GM20431 (cell line): Measurements from ENCODE around the gene ZG16.
"Not testable (repeated sequence)": the region's sequence is repeated elsewhere in the genome, so short reads cannot be mapped to it uniquely, and the experiment has no call there.

Source experiments
- in situ Hi-C: fragments of 300-500 bp; cut with MseI, MboI; formaldehyde crosslinking; loops from one replicate; pipeline ENCODE4 v1.15.0; 2020; ENCODE audit warnings: low sequenced_read_pairs; ENCODE audit not compliant: unreplicated experiment

ZG16 gene

DNA sequence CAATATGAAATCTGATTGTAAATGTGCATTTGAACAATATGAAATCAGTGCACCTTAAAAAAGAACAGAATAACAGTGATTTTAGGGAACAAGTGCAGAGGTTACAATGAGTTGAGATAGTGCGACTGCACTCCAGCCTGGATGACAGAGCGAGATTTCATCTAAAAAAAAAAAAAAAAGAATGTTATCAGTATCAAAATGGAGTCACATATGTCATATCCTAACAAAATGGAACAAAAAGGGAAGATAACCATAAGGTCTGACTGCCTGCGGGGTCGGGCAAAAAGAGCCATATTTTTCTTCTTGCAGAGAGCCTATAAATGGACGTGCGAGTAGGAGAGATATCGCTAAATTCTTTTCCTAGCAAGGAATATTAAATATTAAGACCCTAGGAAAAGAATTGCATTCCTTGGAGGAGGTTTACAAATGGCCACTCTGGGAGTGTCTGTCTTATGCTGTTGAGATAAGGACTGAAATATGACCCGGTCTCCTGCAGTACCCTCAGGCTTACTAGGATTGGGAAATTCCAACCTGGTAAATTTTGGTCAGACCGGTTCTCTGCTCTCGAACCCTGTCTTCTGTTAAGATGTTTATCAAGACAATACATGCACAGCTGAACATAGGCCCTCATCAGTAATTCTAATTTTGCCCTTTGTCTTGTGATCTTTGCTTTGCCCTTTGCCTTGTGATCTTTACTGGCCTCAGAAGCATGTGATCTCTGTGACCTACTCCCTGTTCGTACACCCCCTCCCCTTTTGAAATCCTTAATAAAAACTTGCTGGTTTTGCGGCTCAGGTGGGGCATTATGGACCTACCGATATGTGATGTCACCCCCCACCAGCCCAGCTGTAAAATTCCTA, 5.3 kb downstream of the ZG16 start:
- in situ Hi-C loops, result not testable (repeated sequence)

DNA sequence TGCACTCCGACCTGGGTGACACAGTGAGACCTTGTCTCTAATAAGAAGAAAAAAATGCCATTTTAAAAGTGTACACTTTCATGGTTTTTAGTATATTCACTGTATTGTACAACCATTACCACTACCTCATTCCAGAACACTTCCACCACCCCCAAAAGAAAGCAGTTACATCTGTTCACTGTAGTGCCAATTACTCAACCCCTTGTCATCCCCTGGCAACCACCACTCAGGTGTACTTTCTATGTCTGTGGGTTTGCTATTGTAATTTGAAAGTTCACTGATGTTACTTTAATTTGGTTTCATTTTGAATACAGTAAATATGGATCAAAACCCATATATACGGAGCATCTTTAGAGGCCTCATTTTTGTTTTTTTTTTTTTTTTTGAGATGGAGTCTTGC, 6.1 kb downstream of the ZG16 start:
- in situ Hi-C loops, result no loop called here

GRCh38 chr16:29784901-29785500, 6.9 kb downstream of the ZG16 start:
- in situ Hi-C loops, result no loop called here

DNA sequence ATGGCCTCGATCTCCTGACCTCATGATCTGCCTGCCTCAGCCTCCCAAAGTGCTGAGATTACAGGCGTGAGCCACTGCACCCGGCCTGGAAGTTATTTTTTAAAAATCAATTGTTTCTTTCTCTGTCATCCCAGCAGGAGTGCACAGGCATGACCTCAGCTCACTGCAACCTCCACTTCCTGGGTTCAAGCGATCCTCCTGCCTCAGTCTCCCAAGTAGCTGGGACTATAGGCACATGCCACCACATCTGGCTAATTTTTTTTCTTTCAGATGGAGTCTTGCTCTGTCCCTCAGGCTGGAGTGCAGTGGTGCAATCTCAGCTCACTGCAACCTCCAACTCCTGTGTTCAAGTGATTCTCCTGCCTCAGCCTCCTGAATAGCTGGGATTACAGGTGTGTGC, 9.1 kb downstream of the ZG16 start:
- in situ Hi-C loops, result not testable (repeated sequence)

DNA sequence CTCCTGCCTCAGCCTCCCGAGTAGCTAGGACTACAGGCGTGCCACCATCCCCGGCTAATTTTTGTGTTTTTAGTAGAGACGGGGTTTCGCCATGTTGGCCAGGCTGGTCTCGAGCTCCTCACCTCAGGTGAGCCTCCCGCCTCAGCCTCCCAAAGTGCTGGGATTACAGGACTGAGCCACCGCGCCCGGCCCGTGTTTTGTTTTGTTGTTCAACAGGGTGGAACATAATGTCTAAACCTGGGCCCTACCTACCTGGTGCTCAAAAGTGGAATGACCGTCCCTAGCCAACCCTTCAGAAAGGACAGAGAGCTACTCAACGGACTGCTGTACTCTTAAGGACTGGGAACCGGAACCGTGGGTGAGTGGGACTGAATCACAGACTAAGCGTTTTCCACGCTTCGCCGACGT, 11.7 kb downstream of the ZG16 start:
- in situ Hi-C loops, result no loop called here

DNA sequence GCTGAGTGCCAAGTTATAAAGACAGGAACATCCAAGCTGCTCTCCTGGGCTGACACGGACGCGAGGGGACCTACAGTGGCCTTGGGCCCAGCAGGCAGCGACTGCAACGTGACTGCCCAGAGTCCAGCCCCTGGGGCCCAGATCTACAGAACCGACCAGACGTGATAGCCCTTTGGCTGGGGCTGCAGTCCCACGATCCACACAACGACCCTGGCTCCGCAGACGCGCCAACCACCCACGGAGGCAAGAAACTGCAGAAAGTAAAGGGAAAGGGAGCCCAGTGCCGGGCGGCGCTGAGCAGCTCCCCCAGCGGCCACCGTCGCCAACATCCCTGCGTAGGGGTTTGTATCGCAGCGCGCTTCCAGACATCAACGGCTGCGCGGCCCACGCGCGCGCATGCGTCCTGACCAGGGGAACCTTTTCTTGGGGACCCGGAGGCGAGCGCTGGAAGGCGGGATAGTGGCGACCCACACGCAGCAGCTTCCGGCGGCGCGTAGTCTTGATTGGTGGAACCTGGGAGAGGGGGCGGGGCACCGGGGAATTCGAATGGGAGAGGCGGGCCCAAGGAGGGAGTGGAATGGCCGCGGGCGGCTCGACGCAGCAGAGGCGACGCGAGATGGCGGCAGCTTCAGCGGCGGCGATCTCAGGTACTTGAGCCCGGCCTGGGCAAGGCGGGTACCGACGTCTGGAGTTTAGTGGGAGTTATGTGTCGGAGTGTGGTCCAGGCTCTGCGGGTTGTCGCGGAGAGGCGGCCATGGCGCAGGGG, 12.3 kb downstream of the ZG16 start, which contains the start of gene KIF22:
Gene KIF22 (plus strand): TSS at position 569 of the 766 bp plus-strand sequence. CDS start 9 bp downstream, at position 578.
- in situ Hi-C loops, result no loop called here

- in situ Hi-C loops, result no loop called here
Measured at GRCh38 chr16:29790949-29791844, 13.1 kb downstream of the ZG16 start.

GRCh38 chr16:29791845-29792807, 14.1 kb downstream of the ZG16 start:
- in situ Hi-C loops, result no loop called here

GRCh38 chr16:29793153-29793552, 15.1 kb downstream of the ZG16 start:
- in situ Hi-C loops, result not testable (repeated sequence)

DNA sequence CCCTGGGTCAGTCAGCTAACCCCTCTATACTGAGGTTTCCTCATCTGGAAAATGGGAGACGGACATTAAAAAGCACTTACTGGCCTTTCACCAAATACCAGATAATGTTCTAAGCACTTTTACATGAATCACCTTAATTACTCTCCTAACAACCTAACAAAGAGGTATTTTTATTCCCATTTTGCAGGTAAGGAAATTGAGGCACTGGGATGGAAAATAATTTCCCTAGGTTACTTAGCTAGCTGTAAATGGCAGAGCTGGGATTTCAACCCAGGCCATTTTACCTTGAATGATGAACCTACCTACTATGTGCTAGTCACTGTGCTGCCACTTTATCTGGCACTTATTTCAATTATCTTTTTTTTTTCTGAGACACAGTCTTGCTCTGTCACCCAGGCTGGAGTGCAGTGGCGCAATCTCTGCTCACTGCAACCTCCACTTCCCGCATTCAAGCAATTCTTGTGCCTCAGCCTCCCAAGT, 16.2 kb downstream of the ZG16 start:
- in situ Hi-C loops, result no loop called here

GRCh38 chr16:29802416-29802935, 24.4 kb downstream of the ZG16 start:
- in situ Hi-C loops, result no loop called here

GRCh38 chr16:29804020-29804419, 26.0 kb downstream of the ZG16 start:
- in situ Hi-C loops, result no loop called here

- in situ Hi-C loops, result no loop called here
Measured at GRCh38 chr16:29804455-29805231, 26.6 kb downstream of the ZG16 start.

GRCh38 chr16:29805232-29806098, 27.4 kb downstream of the ZG16 start:
- in situ Hi-C loops, result no loop called here

GRCh38 chr16:29806099-29806579, 28.1 kb downstream of the ZG16 start, which contains the start of gene MAZ:
Gene MAZ (plus strand): TSS chr16:29806529. CDS start chr16:29806702, 173 bp downstream.
- in situ Hi-C loops, result no loop called here

DNA sequence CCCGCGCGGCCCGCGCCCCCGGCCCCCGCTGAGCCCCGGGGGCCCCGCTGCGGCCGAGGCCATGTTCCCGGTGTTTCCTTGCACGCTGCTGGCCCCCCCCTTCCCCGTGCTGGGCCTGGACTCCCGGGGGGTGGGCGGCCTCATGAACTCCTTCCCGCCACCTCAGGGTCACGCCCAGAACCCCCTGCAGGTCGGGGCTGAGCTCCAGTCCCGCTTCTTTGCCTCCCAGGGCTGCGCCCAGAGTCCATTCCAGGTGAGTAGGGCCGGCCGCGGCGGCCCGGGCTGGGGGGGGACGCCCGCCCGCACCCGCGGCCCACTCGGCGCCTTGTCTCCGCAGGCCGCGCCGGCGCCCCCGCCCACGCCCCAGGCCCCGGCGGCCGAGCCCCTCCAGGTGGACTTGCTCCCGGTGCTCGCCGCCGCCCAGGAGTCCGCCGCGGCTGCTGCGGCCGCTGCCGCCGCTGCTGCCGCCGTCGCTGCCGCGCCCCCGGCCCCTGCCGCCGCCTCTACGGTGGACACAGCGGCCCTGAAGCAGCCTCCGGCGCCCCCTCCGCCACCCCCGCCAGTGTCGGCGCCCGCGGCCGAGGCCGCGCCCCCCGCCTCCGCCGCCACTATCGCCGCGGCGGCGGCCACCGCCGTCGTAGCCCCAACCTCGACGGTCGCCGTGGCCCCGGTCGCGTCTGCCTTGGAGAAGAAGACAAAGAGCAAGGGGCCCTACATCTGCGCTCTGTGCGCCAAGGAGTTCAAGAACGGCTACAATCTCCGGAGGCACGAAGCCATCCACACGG, 28.8 kb downstream of the ZG16 start:
- in situ Hi-C loops, result no loop called here
